ENCODE data around the gene FKBP9.
"Not testable (repeated sequence)": the region's sequence is repeated elsewhere in the genome, so short reads cannot be mapped to it uniquely, and the experiment has no call there.

- TF ChIP-seq CTCF (IDR thresholded peaks at IDR 0.05; ENCODE audit: poor library complexity, severe bottlenecking); REST (IDR thresholded peaks at IDR 0.05; ENCODE audit: borderline replicate concordance); TAF1 (IDR thresholded peaks at IDR 0.05; ENCODE audit: low read depth); EP300 (conservative IDR thresholded peaks at IDR 0.05; ENCODE audit: poor library complexity, severe bottlenecking); MXI1 (conservative IDR thresholded peaks at IDR 0.05; ENCODE audit: poor library complexity, severe bottlenecking); EZH2 (IDR thresholded peaks at IDR 0.05; ENCODE audit: borderline replicate concordance, insufficient read depth, low read length, poor library complexity, severe bottlenecking): not testable (repeated sequence)
Measured at GRCh38 chr7:32916994-32917393, 40.2 kb upstream of the FKBP9 start.

Data from neural cell (in vitro differentiated cells).